Glutamatergic neuron (in vitro differentiated cells): Measurements from ENCODE around the gene RTP1. TPM values are rescaled to one million over a fixed set of nuclear protein-coding genes. Genes with fewer than 3 reads are reported as not detected.

Experiments used
- DNase-seq: peaks from one replicate; pipeline ENCODE4 v3.0.0; 2022
- H3K27ac Mint-ChIP-seq: one replicate; pipeline ENCODE4 v1.8.0; 2020; ENCODE audit warnings: mild to moderate bottlenecking, mixed read lengths, inconsistent platforms; ENCODE audit not compliant: unreplicated experiment
- H3K27me3 Mint-ChIP-seq: one replicate; pipeline ENCODE4 v1.8.0; 2020; ENCODE audit warnings: mild to moderate bottlenecking, moderate library complexity, mixed read lengths, inconsistent platforms; ENCODE audit not compliant: unreplicated experiment
- H3K36me3 Mint-ChIP-seq: one replicate; pipeline ENCODE4 v1.8.0; 2020; ENCODE audit warnings: mild to moderate bottlenecking, mixed read lengths, inconsistent platforms; ENCODE audit not compliant: unreplicated experiment
- H3K4me1 Mint-ChIP-seq: one replicate; pipeline ENCODE4 v1.8.0; 2020; ENCODE audit warnings: mild to moderate bottlenecking, low read depth, mixed read lengths, inconsistent platforms; ENCODE audit not compliant: unreplicated experiment
- H3K4me3 Mint-ChIP-seq: one replicate; pipeline ENCODE4 v1.8.0; 2020; ENCODE audit warnings: mild to moderate bottlenecking, mixed read lengths, inconsistent platforms; ENCODE audit not compliant: unreplicated experiment
- H3K9me3 Mint-ChIP-seq: one replicate; pipeline ENCODE4 v1.8.0; 2020; ENCODE audit warnings: mild to moderate bottlenecking, moderate library complexity, mixed read lengths, inconsistent platforms; ENCODE audit not compliant: unreplicated experiment
- CTCF ChIP-seq: fragments of 200-600 bp; sonication (generic); IDR thresholded peaks from one replicate; pipeline ENCODE4 v1.5.0; 2021; ENCODE audit not compliant: partially characterized antibody, unreplicated experiment
- total RNA-seq: library from RNA; stranded (reverse); fragmentation: NEBNext Ultra II Directional; extraction: Animal tissue kit (Norgen Biotek cat#: 25700); gene quantifications from one replicate; pipeline ENCODE4 v1.2.1, GENCODE V29; 2021; ENCODE audit not compliant: unreplicated experiment

Gene RTP1
- total RNA-seq, 1 donor from 2014 or later, result not detected

DNA sequence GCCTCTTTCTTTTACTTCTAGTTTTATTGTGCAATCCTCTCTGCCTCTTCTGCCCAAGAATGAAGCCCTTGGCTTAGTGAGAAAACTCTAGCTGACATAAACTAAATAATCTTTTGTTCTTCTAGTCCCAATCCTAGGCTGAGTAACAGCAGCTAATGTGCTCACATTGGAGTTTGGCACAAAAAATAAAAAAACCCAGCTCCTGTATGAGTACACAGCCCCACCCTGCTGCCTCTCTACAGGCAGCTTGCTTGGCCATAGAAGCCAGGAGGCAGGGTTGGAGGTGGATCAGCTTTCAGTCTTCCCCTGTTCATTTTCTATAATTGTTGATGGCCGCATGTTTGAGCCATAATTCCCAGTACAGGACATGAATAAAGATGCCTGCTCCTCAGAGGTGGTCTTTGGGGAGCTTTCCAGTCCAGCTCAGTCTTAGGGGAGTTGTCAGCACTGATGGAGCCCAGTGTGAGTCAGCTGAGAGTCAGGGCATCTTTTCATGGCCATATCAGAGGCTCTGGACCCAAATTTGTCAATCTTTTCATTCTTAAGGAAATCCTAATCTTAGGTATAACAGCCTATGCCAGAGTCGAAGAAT, 46.7 kb downstream of the RTP1 start:
- Mint-ChIP-seq H3K4me3 (no peak overlapping the region), H3K36me3 (no peaks in the 10 kb centered on the region), H3K9me3 (no peaks in the 10 kb centered on the region), H3K4me1 (no peaks in the 10 kb centered on the region), H3K27ac (no peak overlapping the region), H3K27me3 (no peaks in the 10 kb centered on the region)
- no peak for DNase-seq
- no peak for TF ChIP-seq CTCF

DNA sequence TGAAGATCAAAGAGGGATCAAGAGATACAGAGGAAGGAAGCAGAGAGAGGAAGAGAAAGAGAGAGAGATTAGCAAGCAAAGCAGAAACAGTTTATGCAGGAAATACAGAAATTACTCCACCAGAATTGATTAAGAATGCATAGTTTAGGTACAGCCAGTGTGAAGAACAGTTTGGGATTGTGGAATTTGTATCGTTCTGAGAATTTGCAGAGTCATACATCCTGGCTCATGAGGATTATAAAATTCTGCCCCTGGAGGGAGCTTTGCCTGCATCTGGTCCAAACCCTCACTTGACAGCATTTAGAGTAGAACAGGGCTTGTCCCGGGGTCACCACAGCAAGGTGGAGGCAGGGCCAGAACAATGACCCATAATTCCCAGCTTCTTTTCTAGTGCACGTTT, 50.1 kb downstream of the RTP1 start:
- H3K4me1 Mint-ChIP-seq, result no peaks in the 10 kb centered on the region
- TF ChIP-seq CTCF, result no peak
- no peak overlapping the region for H3K27ac Mint-ChIP-seq
- H3K4me3 Mint-ChIP-seq, result no peak overlapping the region
- no peaks in the 10 kb centered on the region for H3K9me3 Mint-ChIP-seq
- no peaks in the 10 kb centered on the region for H3K27me3 Mint-ChIP-seq
- no peak for DNase-seq
- no peaks in the 10 kb centered on the region for H3K36me3 Mint-ChIP-seq

Other genes starting within 250 kb of the RTP1 start
- gene RPL39L, start 58.0 kb upstream of the RTP1 start, total RNA-seq, result 15.1 TPM
- 1.7 TPM for gene MASP1, start 94.3 kb downstream of the RTP1 start, total RNA-seq
- gene RTP4, start 170.9 kb downstream of the RTP1 start, total RNA-seq, result not detected